GM23338 (cell line): ENCODE data around the gene PCCB. TPM values are rescaled to one million over a fixed set of nuclear protein-coding genes. Genes with fewer than 3 reads are reported as not detected.

Experiments used
- ATAC-seq: fragments of 200-7000 bp; cut with Tn5 transposase; 3 replicates; pipeline ENCODE4 v1.9.1; 2020
- DNase-seq: peaks from one replicate; pipeline ENCODE4 v3.0.0-alpha.2; 2015; ENCODE audit warnings: low spot score
- H2AFZ ChIP-seq: fragments of 200-600 bp; sonication (generic); 2 replicates; pipeline ENCODE4 v1.8.0; 2016; ENCODE audit warnings: antibody characterized with exemption, mild to moderate bottlenecking, moderate library complexity
- H3F3A ChIP-seq: fragments of 200-600 bp; sonication (generic); replicated peaks from 2 replicates; pipeline ENCODE4 v1.8.0; 2017; ENCODE audit warnings: antibody characterized with exemption, mixed run types, low read depth
- H3K27ac ChIP-seq: fragments of 200-600 bp; sonication (generic); 2 replicates; pipeline ENCODE4 v1.6.1; 2016; ENCODE audit warnings: low read depth
- H3K27me3 ChIP-seq: fragments of 200-600 bp; sonication (generic); 2 replicates; pipeline ENCODE4 v1.8.0; 2016; ENCODE audit warnings: mild to moderate bottlenecking, mixed run types, moderate library complexity; ENCODE audit not compliant: insufficient read depth
- H3K36me3 ChIP-seq: fragments of 200-600 bp; sonication (generic); 2 replicates; pipeline ENCODE4 v1.8.0; 2016; ENCODE audit warnings: mild to moderate bottlenecking; ENCODE audit not compliant: insufficient read depth
- H3K4me1 ChIP-seq: fragments of 200-600 bp; sonication (generic); 2 replicates; pipeline ENCODE4 v1.8.0; 2016; ENCODE audit warnings: mild to moderate bottlenecking, moderate library complexity; ENCODE audit not compliant: insufficient read depth
- H3K4me2 ChIP-seq: fragments of 200-600 bp; sonication (generic); 2 replicates; pipeline ENCODE4 v1.7.1; 2017; ENCODE audit warnings: mixed run types
- H3K4me3 ChIP-seq: fragments of 200-600 bp; sonication (generic); 2 replicates; pipeline ENCODE4 v1.6.1; 2016; ENCODE audit warnings: mixed run types
- H3K79me2 ChIP-seq: fragments of 200-600 bp; sonication (generic); replicated peaks from 2 replicates; pipeline ENCODE4 v1.8.0; 2017; ENCODE audit warnings: mild to moderate bottlenecking; ENCODE audit not compliant: insufficient read depth
- H3K9me2 ChIP-seq: fragments of 200-600 bp; sonication (generic); 2 replicates; pipeline ENCODE4 v1.8.0; 2017; ENCODE audit not compliant: insufficient read depth
- H4K20me1 ChIP-seq: fragments of 200-600 bp; sonication (generic); replicated peaks from 2 replicates; pipeline ENCODE4 v1.8.0; 2017; ENCODE audit warnings: mild to moderate bottlenecking; ENCODE audit not compliant: insufficient read depth
- H3K27ac Mint-ChIP-seq: 2 replicates; pipeline ENCODE4 v1.8.0; 2020; ENCODE audit warnings: inconsistent platforms, mild to moderate bottlenecking, moderate library complexity, mixed read lengths
- H3K27me3 Mint-ChIP-seq: 3 replicates; pipeline ENCODE4 v1.8.0; 2022; ENCODE audit warnings: low read depth, mild to moderate bottlenecking, moderate library complexity, mixed read lengths, inconsistent platforms; ENCODE audit not compliant: insufficient read depth, poor library complexity
- H3K36me3 Mint-ChIP-seq: 3 replicates; pipeline ENCODE4 v1.8.0; 2021; ENCODE audit warnings: low read depth, mild to moderate bottlenecking, inconsistent platforms, moderate library complexity, mixed read lengths
- H3K4me1 Mint-ChIP-seq: 3 replicates; pipeline ENCODE4 v1.8.0; 2020; ENCODE audit warnings: mild to moderate bottlenecking, inconsistent platforms, mixed read lengths
- H3K4me3 Mint-ChIP-seq: 3 replicates; pipeline ENCODE4 v1.8.0; 2021; ENCODE audit warnings: moderate library complexity, mild to moderate bottlenecking, inconsistent platforms, mixed read lengths
- H3K9me3 Mint-ChIP-seq: 3 replicates; pipeline ENCODE4 v1.8.0; 2020; ENCODE audit warnings: moderate library complexity, mild to moderate bottlenecking, inconsistent platforms, mixed read lengths
- CREB1 ChIP-seq: fragments of 250-450 bp; sonication (Bioruptor Pico); IDR thresholded peaks from 2 replicates; pipeline ENCODE4 v1.5.0; 2020; ENCODE audit warnings: low read depth, mild to moderate bottlenecking, moderate library complexity
- CTCF ChIP-seq, 2 experiments: fragments of 200-600 bp in 1 of 2; sonication (generic) in 1 of 2; conservative IDR thresholded peaks; 2 replicates each; pipeline versions ENCODE4 v1.5.1 to v1.6.1; 2016 to 2017; ENCODE audit warnings: antibody characterized with exemption in 2 of 2, low read depth in 2 of 2, mild to moderate bottlenecking in 2 of 2, moderate library complexity in 1 of 2
- ETS1 ChIP-seq: IDR thresholded peaks from 2 replicates; pipeline ENCODE4 v1.6.1; 2016; ENCODE audit warnings: antibody characterized with exemption
- EZH2 ChIP-seq: fragments of 200-600 bp; sonication (generic); IDR thresholded peaks from one replicate; pipeline ENCODE4 v1.8.0; 2017; ENCODE audit warnings: antibody characterized with exemption, mild to moderate bottlenecking, low read depth; ENCODE audit not compliant: unreplicated experiment
- EZH2phosphoT487 ChIP-seq: fragments of 200-600 bp; sonication (generic); IDR thresholded peaks from one replicate; pipeline ENCODE4 v1.8.1; 2018; ENCODE audit warnings: antibody characterized with exemption; ENCODE audit not compliant: unreplicated experiment
- JUNB ChIP-seq: IDR thresholded peaks from one replicate; pipeline ENCODE4 v1.6.1; 2016; ENCODE audit warnings: antibody characterized with exemption; ENCODE audit not compliant: unreplicated experiment
- NANOG ChIP-seq: IDR thresholded peaks from 2 replicates; pipeline ENCODE4 v1.6.1; 2016; ENCODE audit warnings: antibody characterized with exemption, borderline replicate concordance
- POLR2AphosphoS5 ChIP-seq: IDR thresholded peaks from 2 replicates; pipeline ENCODE4 v1.6.1; 2016; ENCODE audit warnings: antibody characterized with exemption, low read depth
- REST ChIP-seq: IDR thresholded peaks from one replicate; pipeline ENCODE4 v1.6.1; 2018; ENCODE audit warnings: antibody characterized with exemption; ENCODE audit not compliant: unreplicated experiment
- STAT1 ChIP-seq: IDR thresholded peaks from one replicate; pipeline ENCODE4 v1.6.1; 2016; ENCODE audit warnings: antibody characterized with exemption; ENCODE audit not compliant: unreplicated experiment
- ZNF114 ChIP-seq: fragments of 250-450 bp; sonication (Bioruptor Pico); IDR thresholded peaks from 2 replicates; pipeline ENCODE4 v1.5.0; 2020; ENCODE audit warnings: mild to moderate bottlenecking, moderate library complexity
- ZNF331 ChIP-seq: fragments of 250-450 bp; sonication (Bioruptor Pico); IDR thresholded peaks from 2 replicates; pipeline ENCODE4 v1.5.0; 2020; ENCODE audit warnings: low read depth, mild to moderate bottlenecking, moderate library complexity
- polyA plus RNA-seq: library from polyadenylated mRNA; unstranded; fragments of >200 nt; fragmentation: Nextera tagmentation; extraction: Ambion mirVana; gene quantifications from 2 replicates; pipeline ENCODE4 v1.2.1, GENCODE V29; 2016
- total RNA-seq: library from RNA; depleted of rRNA; stranded (reverse); fragments of >200 nt; shearing (Covaris generic); gene quantifications from 2 replicates; pipeline ENCODE4 v1.2.3, GENCODE V29; 2014

PCCB gene
- total and polyA plus RNA-seq, 2 experiments from 2014 or later = 42.7 to 76.8 TPM

- H3K27ac Mint-ChIP-seq = no peak overlapping the region
- no peaks in the 10 kb centered on the region for H3K4me1 ChIP-seq
These were observed 79.5 kb downstream of the PCCB start for GRCh38 chr3:136329593-136329992.

More at GRCh38 chr3:136329593-136329992, 79.5 kb downstream of the PCCB start:
- H3K4me3 ChIP-seq = no peak overlapping the region
- peaks cover 48% of the 10 kb centered on the region for H3K36me3 Mint-ChIP-seq
- H3K4me1 Mint-ChIP-seq = no peaks in the 10 kb centered on the region
- H3K4me3 Mint-ChIP-seq = no peak overlapping the region
- H3K27me3 ChIP-seq = no peaks in the 10 kb centered on the region
- no peak overlapping the region for H2AFZ ChIP-seq
- H3K27ac ChIP-seq = no peak overlapping the region
- peaks cover 1% of the 10 kb centered on the region for H3K27me3 Mint-ChIP-seq
- no peaks in the 10 kb centered on the region; the same call in 1 of the 2 replicates for H4K20me1 ChIP-seq
- H3K4me2 ChIP-seq = no peak overlapping the region
- ATAC-seq (no peak), DNase-seq (no peak)
- no peaks in the 10 kb centered on the region for H3F3A ChIP-seq
- TF ChIP-seq REST (no peak), EZH2 (no peak), CREB1 (CRISPR knock-in tag) (no peak), ZNF331 (CRISPR knock-in tag) (no peak), POLR2AphosphoS5 (no peak), ETS1 (no peak), NANOG (no peak), EZH2phosphoT487 (no peak), CTCF (conservative IDR thresholded peaks at IDR 0.05; ENCODE audit: low read depth in 2 of 2) (no peak), STAT1 (no peak), JUNB (no peak), ZNF114 (no peak)
- H3K79me2 ChIP-seq = no peaks in the 10 kb centered on the region
- H3K9me2 ChIP-seq = no peaks in the 10 kb centered on the region
- no peaks in the 10 kb centered on the region for H3K9me3 Mint-ChIP-seq
- H3K36me3 ChIP-seq = no peaks in the 10 kb centered on the region
